ENCODE data around the gene RASGEF1C. TPM values are rescaled to one million over a fixed set of nuclear protein-coding genes. Genes with fewer than 3 reads are reported as not detected.

The RASGEF1C gene
- total RNA-seq, 5 donors from 2014 or later (not counting 1 experiment from before 2014, with no cell fraction given): not detected

- no peak for DNase-seq
- Histone ChIP-seq H3K27ac (ENCODE audit: low read length) (no peak overlapping the region), H3K9me3 (no peaks in the 10 kb centered on the region), H3K36me3 (ENCODE audit: control insufficient read depth in 2 of 2, extremely low read depth in 1 of 2, insufficient read depth in 1 of 2, low read length in 1 of 2) (no peaks in the 10 kb centered on the region), H3K27me3 (replicated peaks in 1 of 2; ENCODE audit: control insufficient read depth in 2 of 2, extremely low read depth in 1 of 2, insufficient read depth in 2 of 2, low read length in 1 of 2) (peaks cover 0 to 30% of the 10 kb centered on the region in 2 experiments), H3K4me1 (ENCODE audit: control insufficient read depth in 1 of 2, extremely low read depth in 1 of 2, insufficient read depth in 2 of 2, low read length in 2 of 2) (no peaks in the 10 kb centered on the region), H3K4me3 (ENCODE audit: control insufficient read depth in 1 of 2, extremely low read depth in 1 of 2, low read length in 1 of 2) (no peak overlapping the region)
- no peaks in the 10 kb centered on the region for H3K36me3 Mint-ChIP-seq
- peaks cover 0 to 5% (median 4%) of the 10 kb centered on the region in 3 donors for H3K9me3 Mint-ChIP-seq
- H3K27ac Mint-ChIP-seq: no peak overlapping the region
- WGBS (ENCODE audit: insufficient coverage): 90% methylated on average over 8 of the region's 15 CpGs
- no peak for ATAC-seq (replicated peaks in 1 of 4)
- H3K27me3 Mint-ChIP-seq: peaks cover 3 to 7% of the 10 kb centered on the region in 2 donors
- H3K4me3 Mint-ChIP-seq: no peak overlapping the region
- ChIA-PET CTCF (no interaction called here), POLR2A (no interaction called here)
- no peaks in the 10 kb centered on the region for H3K4me1 Mint-ChIP-seq
These were observed 96.7 kb downstream of the RASGEF1C start for GRCh38 chr5:180112181-180112861.

- Mint-ChIP-seq H3K9me3 (peaks cover 8 to 14% (median 10%) of the 10 kb centered on the region in 3 donors), H3K27me3 (peaks cover 5 to 11% of the 10 kb centered on the region in 2 donors), H3K4me1 (no peaks in the 10 kb centered on the region), H3K27ac (no peak overlapping the region), H3K36me3 (no peaks in the 10 kb centered on the region), H3K4me3 (no peak overlapping the region)
- peaks cover 0 to 29% of the 10 kb centered on the region in 2 experiments for H3K27me3 ChIP-seq (replicated peaks in 1 of 2; ENCODE audit: control insufficient read depth in 2 of 2, extremely low read depth in 1 of 2, insufficient read depth in 2 of 2, low read length in 1 of 2)
- H3K4me1 ChIP-seq (ENCODE audit: control insufficient read depth in 1 of 2, extremely low read depth in 1 of 2, insufficient read depth in 2 of 2, low read length in 2 of 2): no peaks in the 10 kb centered on the region
- no peaks in the 10 kb centered on the region for H3K36me3 ChIP-seq (ENCODE audit: control insufficient read depth in 2 of 2, extremely low read depth in 1 of 2, insufficient read depth in 1 of 2, low read length in 1 of 2)
- H3K4me3 ChIP-seq (ENCODE audit: control insufficient read depth in 1 of 2, extremely low read depth in 1 of 2, low read length in 1 of 2): no peak overlapping the region
- CTCF ChIA-PET: no interaction called here
- no peak for ATAC-seq (replicated peaks in 1 of 4)
- peaks cover 2% of the 10 kb centered on the region for H3K9me3 ChIP-seq
- no CpG with 5 or more reads among the region's 7 CpGs for WGBS (ENCODE audit: insufficient coverage)
- DNase-seq: no peak
- no peak overlapping the region for H3K27ac ChIP-seq (ENCODE audit: low read length)
- POLR2A ChIA-PET: no interaction called here
These were observed 97.6 kb downstream of the RASGEF1C start for GRCh38 chr5:180111273-180112002.

DNA sequence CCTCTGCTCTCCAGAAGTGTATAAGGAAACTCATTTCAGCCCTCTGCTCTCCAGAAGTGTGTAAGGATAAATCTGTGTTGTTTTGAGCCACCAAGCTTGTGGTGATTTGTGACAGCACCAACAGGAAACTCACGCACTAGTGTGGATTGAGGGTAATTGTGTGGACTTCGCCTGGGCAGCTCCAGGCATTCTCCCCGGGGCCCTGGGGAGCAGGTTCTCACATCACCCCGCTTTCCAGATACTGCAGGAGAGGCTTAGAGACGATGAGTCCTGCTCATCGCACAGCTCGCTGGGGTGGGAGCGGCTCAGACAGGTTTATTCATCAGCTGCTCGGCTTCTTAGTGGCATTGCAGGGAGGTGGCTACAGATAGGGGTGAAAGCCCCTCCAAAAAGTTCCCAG is 99.1 kb downstream of the RASGEF1C start:
- CTCF ChIA-PET: no interaction called here
- peaks cover 8 to 15% of the 10 kb centered on the region in 2 donors for H3K27me3 Mint-ChIP-seq
- no peak overlapping the region for H3K4me3 ChIP-seq (ENCODE audit: control insufficient read depth in 1 of 2, extremely low read depth in 1 of 2, low read length in 1 of 2)
- peaks cover 11 to 18% (median 14%) of the 10 kb centered on the region in 3 donors for H3K9me3 Mint-ChIP-seq
- no peaks in the 10 kb centered on the region for H3K4me1 ChIP-seq (ENCODE audit: control insufficient read depth in 1 of 2, extremely low read depth in 1 of 2, insufficient read depth in 2 of 2, low read length in 2 of 2)
- no peaks in the 10 kb centered on the region for H3K36me3 Mint-ChIP-seq
- peaks cover 2% of the 10 kb centered on the region for H3K9me3 ChIP-seq
- H3K36me3 ChIP-seq (ENCODE audit: control insufficient read depth in 2 of 2, extremely low read depth in 1 of 2, insufficient read depth in 1 of 2, low read length in 1 of 2): no peaks in the 10 kb centered on the region
- POLR2A ChIA-PET: no interaction called here
- H3K4me3 Mint-ChIP-seq: no peak overlapping the region
- no peaks in the 10 kb centered on the region for H3K4me1 Mint-ChIP-seq
- H3K27ac Mint-ChIP-seq: no peak overlapping the region
- WGBS (ENCODE audit: insufficient coverage): 59% methylated on average over 3 of the region's 9 CpGs
- no peak for ATAC-seq (replicated peaks in 1 of 4)
- H3K27ac ChIP-seq (ENCODE audit: low read length): no peak overlapping the region
- no peak for DNase-seq
- peaks cover 0 to 27% of the 10 kb centered on the region in 2 experiments for H3K27me3 ChIP-seq (replicated peaks in 1 of 2; ENCODE audit: control insufficient read depth in 2 of 2, extremely low read depth in 1 of 2, insufficient read depth in 2 of 2, low read length in 1 of 2)

- H3K9me3 ChIP-seq: peaks cover 2% of the 10 kb centered on the region
- no peaks in the 10 kb centered on the region for H3K36me3 Mint-ChIP-seq
- no peak for DNase-seq
- H3K27me3 Mint-ChIP-seq: peaks cover 6 to 26% of the 10 kb centered on the region in 2 donors
- H3K27ac Mint-ChIP-seq: no peak overlapping the region
- peaks cover 11 to 18% (median 14%) of the 10 kb centered on the region in 3 donors for H3K9me3 Mint-ChIP-seq
- H3K4me3 Mint-ChIP-seq: no peak overlapping the region
- H3K27ac ChIP-seq (ENCODE audit: low read length): no peak overlapping the region
- no peak for ATAC-seq (replicated peaks in 1 of 4)
- H3K4me1 Mint-ChIP-seq: no peaks in the 10 kb centered on the region
- POLR2A ChIA-PET: no interaction called here
- WGBS (ENCODE audit: insufficient coverage): no CpG with 5 or more reads among the region's 1 CpG
- CTCF ChIA-PET: interaction anchor here in 1 of 2 donors (0.6 kb wide), 1 partner anchor 19 kb away, joined by 3 read pairs; no protein-coding TSS in a partner anchor
- H3K27me3 ChIP-seq (replicated peaks in 1 of 2; ENCODE audit: control insufficient read depth in 2 of 2, extremely low read depth in 1 of 2, insufficient read depth in 2 of 2, low read length in 1 of 2): peaks cover 0 to 19% of the 10 kb centered on the region in 2 experiments
- no peaks in the 10 kb centered on the region for H3K36me3 ChIP-seq (ENCODE audit: control insufficient read depth in 2 of 2, extremely low read depth in 1 of 2, insufficient read depth in 1 of 2, low read length in 1 of 2)
- no peak overlapping the region for H3K4me3 ChIP-seq (ENCODE audit: control insufficient read depth in 1 of 2, extremely low read depth in 1 of 2, low read length in 1 of 2)
- H3K4me1 ChIP-seq (ENCODE audit: control insufficient read depth in 1 of 2, extremely low read depth in 1 of 2, insufficient read depth in 2 of 2, low read length in 2 of 2): no peaks in the 10 kb centered on the region
These were observed 102.0 kb downstream of the RASGEF1C start for GRCh38 chr5:180107005-180107404.

DNA sequence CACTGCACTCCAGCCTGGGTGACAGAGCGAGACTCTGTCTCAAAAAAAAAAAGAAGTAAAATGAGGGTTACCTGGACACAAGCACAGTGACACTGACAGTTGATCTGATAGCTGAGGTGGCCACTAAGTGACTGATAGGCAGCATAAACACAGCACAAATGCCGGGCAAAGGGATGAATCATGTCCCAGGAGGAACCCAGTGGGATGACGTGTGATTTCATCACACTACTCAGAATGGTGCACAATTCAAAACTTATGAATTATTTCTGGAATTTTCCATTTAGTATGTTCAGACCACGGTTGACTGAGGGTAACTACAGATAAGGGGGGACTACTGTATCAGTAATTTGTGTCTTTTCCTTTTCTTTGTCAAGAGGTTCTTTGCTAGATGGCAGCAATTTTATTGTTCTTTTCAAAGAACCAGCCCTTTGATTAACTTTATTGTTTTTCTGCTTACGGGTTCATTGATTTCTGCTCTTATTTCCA is 103.1 kb downstream of the RASGEF1C start:
- no peaks in the 10 kb centered on the region for H3K36me3 Mint-ChIP-seq
- no peak overlapping the region for H3K4me3 Mint-ChIP-seq
- Histone ChIP-seq H3K27ac (ENCODE audit: low read length) (no peak overlapping the region), H3K4me1 (ENCODE audit: control insufficient read depth in 1 of 2, extremely low read depth in 1 of 2, insufficient read depth in 2 of 2, low read length in 2 of 2) (no peaks in the 10 kb centered on the region), H3K4me3 (ENCODE audit: control insufficient read depth in 1 of 2, extremely low read depth in 1 of 2, low read length in 1 of 2) (no peak overlapping the region), H3K9me3 (peaks cover 2% of the 10 kb centered on the region), H3K36me3 (ENCODE audit: control insufficient read depth in 2 of 2, extremely low read depth in 1 of 2, insufficient read depth in 1 of 2, low read length in 1 of 2) (no peaks in the 10 kb centered on the region), H3K27me3 (replicated peaks in 1 of 2; ENCODE audit: control insufficient read depth in 2 of 2, extremely low read depth in 1 of 2, insufficient read depth in 2 of 2, low read length in 1 of 2) (peaks cover 0 to 15% of the 10 kb centered on the region in 2 experiments)
- ChIA-PET CTCF (no interaction called here), POLR2A (no interaction called here)
- 90% methylated on average over 2 of the region's 5 CpGs for WGBS (ENCODE audit: insufficient coverage)
- H3K27ac Mint-ChIP-seq: no peak overlapping the region
- peaks cover 8 to 26% of the 10 kb centered on the region in 2 donors for H3K27me3 Mint-ChIP-seq
- DNase-seq: no peak
- ATAC-seq (replicated peaks in 1 of 4): no peak
- H3K4me1 Mint-ChIP-seq: no peaks in the 10 kb centered on the region
- peaks cover 11 to 18% (median 14%) of the 10 kb centered on the region in 3 donors for H3K9me3 Mint-ChIP-seq

DNA sequence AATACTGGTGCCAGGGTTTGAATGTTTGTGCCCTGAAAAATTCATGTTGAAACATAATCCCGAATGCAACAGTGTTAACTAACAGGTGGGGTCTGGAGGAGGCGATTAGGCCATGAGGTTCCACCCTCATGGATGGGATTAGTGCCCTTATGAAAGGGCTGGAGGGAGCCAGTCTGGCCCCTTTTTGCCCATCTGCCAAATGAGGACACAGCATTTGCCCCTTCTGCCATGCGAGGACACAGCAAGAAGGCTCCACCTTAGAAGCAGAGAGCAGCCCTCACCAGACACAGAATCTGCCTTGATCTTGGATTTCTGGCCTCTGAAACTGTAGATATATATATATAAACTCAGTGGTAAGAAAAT is 104.9 kb downstream of the RASGEF1C start:
- WGBS (ENCODE audit: insufficient coverage): 80% methylated on average over 1 of the region's 3 CpGs
- ATAC-seq (replicated peaks in 1 of 4): no peak
- no peaks in the 10 kb centered on the region for H3K36me3 ChIP-seq (ENCODE audit: control insufficient read depth in 2 of 2, extremely low read depth in 1 of 2, insufficient read depth in 1 of 2, low read length in 1 of 2)
- H3K27ac Mint-ChIP-seq: no peak overlapping the region
- H3K4me1 Mint-ChIP-seq: no peaks in the 10 kb centered on the region
- no peaks in the 10 kb centered on the region for H3K4me1 ChIP-seq (ENCODE audit: control insufficient read depth in 1 of 2, extremely low read depth in 1 of 2, insufficient read depth in 2 of 2, low read length in 2 of 2)
- ChIA-PET CTCF (no interaction called here), POLR2A (no interaction called here)
- H3K9me3 ChIP-seq: peaks cover 2% of the 10 kb centered on the region
- no peak for DNase-seq
- no peak overlapping the region for H3K4me3 Mint-ChIP-seq
- no peak overlapping the region for H3K4me3 ChIP-seq (ENCODE audit: control insufficient read depth in 1 of 2, extremely low read depth in 1 of 2, low read length in 1 of 2)
- H3K27me3 Mint-ChIP-seq: peaks cover 6 to 26% of the 10 kb centered on the region in 2 donors
- no peak overlapping the region for H3K27ac ChIP-seq (ENCODE audit: low read length)
- H3K9me3 Mint-ChIP-seq: peaks cover 11 to 18% (median 14%) of the 10 kb centered on the region in 3 donors
- H3K36me3 Mint-ChIP-seq: no peaks in the 10 kb centered on the region
- H3K27me3 ChIP-seq (replicated peaks in 1 of 2; ENCODE audit: control insufficient read depth in 2 of 2, extremely low read depth in 1 of 2, insufficient read depth in 2 of 2, low read length in 1 of 2): peaks cover 0 to 18% of the 10 kb centered on the region in 2 experiments
